Measurements from ENCODE around the gene TAP2. TPM values are rescaled to one million over a fixed set of nuclear protein-coding genes. Genes with fewer than 3 reads are reported as not detected.

Gene TAP2
- total and polyA plus RNA-seq, 2 of the 13 experiments (the other 11 are each of a cell fraction or from before 2014, with no cell fraction given), result 10.3 to 17.6 TPM

DNA sequence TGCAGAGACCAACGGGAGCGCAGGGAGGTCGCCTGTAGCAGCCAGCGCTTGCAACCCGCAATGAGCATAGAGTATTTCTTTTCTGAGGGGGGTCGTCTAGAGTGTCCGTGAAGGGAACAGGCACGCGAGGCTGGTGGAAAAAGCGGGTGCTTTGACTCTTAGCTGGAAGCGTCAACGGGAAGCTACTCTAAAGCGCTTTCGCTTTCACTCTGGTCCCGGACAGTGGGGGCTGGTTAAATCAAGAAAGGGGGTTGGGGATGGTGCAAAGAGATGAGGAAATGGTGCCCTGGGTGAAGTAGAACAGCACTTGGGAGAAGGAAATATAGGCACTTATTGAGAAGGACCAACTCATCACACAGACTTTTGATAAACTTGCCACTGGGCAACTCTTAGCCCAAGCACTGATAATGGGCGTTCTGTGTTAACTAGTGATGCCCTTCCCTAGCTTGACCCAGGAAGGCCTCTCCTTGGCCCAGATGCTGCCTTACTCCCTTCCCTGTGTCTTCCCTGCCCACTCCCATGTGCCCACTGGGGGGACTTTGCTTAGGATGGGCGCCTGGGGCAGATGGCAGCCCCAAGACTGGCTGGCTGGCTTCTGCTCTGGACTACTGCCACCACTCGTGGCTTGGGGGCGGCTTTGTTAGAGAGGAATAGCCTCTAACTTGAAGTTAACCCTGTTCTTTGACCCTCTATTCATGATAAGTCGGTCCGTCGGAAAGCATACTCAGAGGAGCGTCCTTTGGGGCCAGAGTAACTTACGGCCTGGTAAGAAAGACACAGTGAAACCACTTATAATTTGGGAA, 16.0 kb upstream of the TAP2 start:
- peak; percentile 47 for FAIRE-seq
- TF ChIP-seq TEF (CRISPR knock-in tag; IDR thresholded peaks at IDR 0.05) (no peak), ZNF350 (CRISPR knock-in tag; IDR thresholded peaks at IDR 0.05; ENCODE audit: borderline replicate concordance, low read depth) (no peak), RFX5 (IDR thresholded peaks at IDR 0.05; ENCODE audit: low read depth, low read length) (no peak), CSRNP2 (CRISPR knock-in tag; conservative IDR thresholded peaks at IDR 0.05; ENCODE audit: low read depth) (no peak), SAP130 (CRISPR knock-in tag; IDR thresholded peaks at IDR 0.05; ENCODE audit: low read depth) (peak; percentile 2; the same call in 1 of the 2 replicates), MED13 (CRISPR knock-in tag; IDR thresholded peaks at IDR 0.05) (no peak), NKX3-1 (CRISPR knock-in tag; IDR thresholded peaks at IDR 0.05) (no peak), ZNF296 (CRISPR knock-in tag; conservative IDR thresholded peaks at IDR 0.05) (no peak), ZC3H13 (CRISPR knock-in tag; IDR thresholded peaks at IDR 0.05) (0 out of 2 replicates have a peak, but pooled peaks have one; percentile 15), RARA (CRISPR knock-in tag; IDR thresholded peaks at IDR 0.05) (no peak), HNRNPL (IDR thresholded peaks at IDR 0.05; ENCODE audit: low read depth, low read length) (no peak), ZSCAN20 (CRISPR knock-in tag; IDR thresholded peaks at IDR 0.05; ENCODE audit: borderline replicate concordance) (no peak), ZNF260 (CRISPR knock-in tag; IDR thresholded peaks at IDR 0.05; ENCODE audit: borderline replicate concordance, low read depth) (no peak), ZNF816 (CRISPR knock-in tag; IDR thresholded peaks at IDR 0.05; ENCODE audit: borderline replicate concordance) (no peak), ZSCAN25 (CRISPR knock-in tag; IDR thresholded peaks at IDR 0.05) (no peak), ZFY (CRISPR knock-in tag; IDR thresholded peaks at IDR 0.05) (no peak), ZNF720 (CRISPR knock-in tag; IDR thresholded peaks at IDR 0.05) (no peak), TCF12 (IDR thresholded peaks at IDR 0.05) (no peak), TCF12 (CRISPR knock-in tag; IDR thresholded peaks at IDR 0.05) (no peak), NFATC3 (CRISPR knock-in tag; IDR thresholded peaks at IDR 0.05) (no peak), BCL6 (CRISPR knock-in tag; IDR thresholded peaks at IDR 0.05) (no peak)
- TF ChIP-seq, protein P1, sequence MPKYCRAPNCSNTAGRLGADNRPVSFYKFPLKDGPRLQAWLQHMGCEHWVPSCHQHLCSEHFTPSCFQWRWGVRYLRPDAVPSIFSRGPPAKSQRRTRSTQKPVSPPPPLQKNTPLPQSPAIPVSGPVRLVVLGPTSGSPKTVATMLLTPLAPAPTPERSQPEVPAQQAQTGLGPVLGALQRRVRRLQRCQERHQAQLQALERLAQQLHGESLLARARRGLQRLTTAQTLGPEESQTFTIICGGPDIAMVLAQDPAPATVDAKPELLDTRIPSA (CRISPR knock-in tag; IDR thresholded peaks at IDR 0.05; ENCODE audit: borderline replicate concordance), result no peak

More for the DNA sequence above, 16.0 kb upstream of the TAP2 start:
- no peaks in the 10 kb centered on the region; a peak in 1 of 5 replicates for H3K27me3 ChIP-seq (ENCODE audit: control insufficient read depth in 1 of 2, insufficient read depth in 2 of 2, low read length in 2 of 2)
- BruUV-seq (replicated peaks), result no TSS peak
- in situ Hi-C loops (cut with HindIII; ENCODE audit: extremely low pct_ligation_motif_present, low pct_unique_long_range_greater_than_20kb) (no loop called here), intact Hi-C loops (cut with micrococcal nuclease; ENCODE audit: unreplicated experiment) (loop anchor here (1.0 kb wide), 1 partner anchor 28 kb away; no protein-coding TSS in a partner anchor)
- POLR2A ChIA-PET, result interaction anchor here (0.9 to 3.8 kb wide), 6 partner anchors 10 to 117 kb away, joined by 4 to 69 read pairs (median 26); partner anchors contain the start of genes BRD2, PSMB8 and TAP2
- CTCF ChIA-PET (ENCODE audit: low intra/inter-chr PET ratio, low total read pairs), result interaction anchor here (1.2 to 2.4 kb wide), 2 partner anchors 14 to 15 kb away, joined by 4 to 39 read pairs; partner anchors contain the start of gene TAP2
- 5% methylated on average over 23 of the region's 24 CpGs for WGBS (ENCODE audit: low lambda C conversion rate)
- no peaks in the 10 kb centered on the region for H3K9me3 ChIP-seq (ENCODE audit: low read length)
- no peaks in the 10 kb centered on the region for H3K79me2 ChIP-seq (ENCODE audit: insufficient read depth, low read length)
- no peak overlapping the region for H3K27ac ChIP-seq (ENCODE audit: extremely low read length, insufficient read depth, low read length)
- H3K4me3 ChIP-seq (replicated peaks in 1 of 3; ENCODE audit: insufficient read depth in 1 of 3, low read depth in 2 of 3, low read length in 3 of 3), result peak overlapping the region; percentile 93 to 96 (median 95)
- H3K36me3 ChIP-seq (replicated peaks in 1 of 2; ENCODE audit: control insufficient read depth in 1 of 2, insufficient read depth in 2 of 2, low read length in 2 of 2), result peaks cover 0 to 6% of the 10 kb centered on the region in 2 experiments; a peak in 1 of 5 replicates
- 0 out of 2 replicates have a peak overlapping the region, but pooled peaks have one; percentile 18 for H3K9ac ChIP-seq (ENCODE audit: insufficient read depth, low read depth, low read length)
- DNase-seq (ENCODE audit: low spot score), result no peak
- H3K4me2 ChIP-seq (ENCODE audit: low read depth, low read length), result peak overlapping the region; percentile 98
- no peaks in the 10 kb centered on the region for H4K20me1 ChIP-seq (ENCODE audit: insufficient read depth, low read length)
- H2AFZ ChIP-seq (ENCODE audit: low read length), result peak overlapping the region; percentile 57
- peaks cover 26% of the 10 kb centered on the region for H3K4me1 ChIP-seq (ENCODE audit: insufficient read depth, low read length)
- ATAC-seq, result peak; percentile 11
